Tibial nerve (tissue), 3 donors: Measurements from ENCODE around the gene PARD3B.

Experiments used
- POLR2A ChIP-seq, 2 donors: fragments of 450-650 bp; IDR thresholded peaks; one replicate each; pipeline ENCODE4 v1.6.1; 2017; ENCODE audit warnings: antibody characterized with exemption in 2 of 2, mild to moderate bottlenecking in 2 of 2, moderate library complexity in 2 of 2
- TF ChIP-seq, protein P1 (sequence below), 5 experiments: fragments of 200-600 bp in 3 of 5; fragments of 450-650 bp in 2 of 5; sonication (generic) in 3 of 5; IDR thresholded peaks; one replicate each; pipeline ENCODE4 v1.5.1; 2016 to 2019; ENCODE audit warnings: antibody characterized with exemption in 5 of 5, mild to moderate bottlenecking in 3 of 5, moderate library complexity in 2 of 5

DNA sequence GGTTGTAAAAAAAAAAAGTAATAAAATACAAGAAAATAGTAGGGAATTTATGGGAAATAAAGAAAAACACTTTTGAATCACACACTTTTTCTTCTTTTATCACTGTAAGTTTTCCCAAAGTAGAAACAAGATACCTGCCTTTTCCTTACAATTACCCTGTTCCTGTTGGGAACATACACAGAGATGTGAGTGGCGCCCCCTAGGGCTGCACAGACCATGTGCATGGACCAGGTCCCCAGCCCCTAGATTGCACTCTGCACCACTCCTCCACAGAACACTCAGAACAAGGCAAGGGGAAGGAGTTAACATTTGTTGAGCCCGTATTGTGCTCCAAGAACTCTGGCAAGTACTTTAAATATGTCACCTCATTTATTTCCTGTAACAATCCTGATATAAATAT lies 1018.4 kb downstream of the PARD3B start:
- TF ChIP-seq, protein P1, sequence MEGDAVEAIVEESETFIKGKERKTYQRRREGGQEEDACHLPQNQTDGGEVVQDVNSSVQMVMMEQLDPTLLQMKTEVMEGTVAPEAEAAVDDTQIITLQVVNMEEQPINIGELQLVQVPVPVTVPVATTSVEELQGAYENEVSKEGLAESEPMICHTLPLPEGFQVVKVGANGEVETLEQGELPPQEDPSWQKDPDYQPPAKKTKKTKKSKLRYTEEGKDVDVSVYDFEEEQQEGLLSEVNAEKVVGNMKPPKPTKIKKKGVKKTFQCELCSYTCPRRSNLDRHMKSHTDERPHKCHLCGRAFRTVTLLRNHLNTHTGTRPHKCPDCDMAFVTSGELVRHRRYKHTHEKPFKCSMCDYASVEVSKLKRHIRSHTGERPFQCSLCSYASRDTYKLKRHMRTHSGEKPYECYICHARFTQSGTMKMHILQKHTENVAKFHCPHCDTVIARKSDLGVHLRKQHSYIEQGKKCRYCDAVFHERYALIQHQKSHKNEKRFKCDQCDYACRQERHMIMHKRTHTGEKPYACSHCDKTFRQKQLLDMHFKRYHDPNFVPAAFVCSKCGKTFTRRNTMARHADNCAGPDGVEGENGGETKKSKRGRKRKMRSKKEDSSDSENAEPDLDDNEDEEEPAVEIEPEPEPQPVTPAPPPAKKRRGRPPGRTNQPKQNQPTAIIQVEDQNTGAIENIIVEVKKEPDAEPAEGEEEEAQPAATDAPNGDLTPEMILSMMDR (IDR thresholded peaks at IDR 0.05) = no peak
- no peak for TF ChIP-seq POLR2A (IDR thresholded peaks at IDR 0.05)
